Activated CD4-positive, CD25-positive, alpha-beta regulatory T cell treated with anti-CD3 and anti-CD28 coated beads, Interleukin-2, amount 50 U/mL, for 16 hours (primary cell): Measurements from ENCODE around the gene MON2.
"Not testable (repeated sequence)": the region's sequence is repeated elsewhere in the genome, so short reads cannot be mapped to it uniquely, and the experiment has no call there.

Source experiments
- DNase-seq: peaks from one replicate; pipeline ENCODE4 v3.0.0-alpha.2; 2020; ENCODE audit warnings: low read depth, low spot score

Gene MON2

GRCh38 chr12:62481843-62482540 lies 15.4 kb downstream of the MON2 start:
- no peak for DNase-seq

- DNase-seq, result no peak
Measured at GRCh38 chr12:62482769-62483168, 16.1 kb downstream of the MON2 start.

GRCh38 chr12:62484233-62484632 lies 17.6 kb downstream of the MON2 start:
- no peak for DNase-seq

- DNase-seq, result no peak
Measured at GRCh38 chr12:62505786-62506185, 39.2 kb downstream of the MON2 start.

GRCh38 chr12:62512901-62513300 lies 46.3 kb downstream of the MON2 start:
- no peak for DNase-seq

- DNase-seq, result not testable (repeated sequence)
Measured at GRCh38 chr12:62514080-62514479, 47.5 kb downstream of the MON2 start.

- no peak for DNase-seq
Measured at GRCh38 chr12:62516927-62517326, 50.3 kb downstream of the MON2 start.

GRCh38 chr12:62517887-62518286 lies 51.3 kb downstream of the MON2 start:
- DNase-seq, result no peak

- DNase-seq, result no peak
Measured at GRCh38 chr12:62519043-62519442, 52.4 kb downstream of the MON2 start.

- DNase-seq, result no peak
Measured at GRCh38 chr12:62520361-62520760, 53.7 kb downstream of the MON2 start.

GRCh38 chr12:62522984-62523383 lies 56.4 kb downstream of the MON2 start:
- no peak for DNase-seq

GRCh38 chr12:62523619-62524018 lies 57.0 kb downstream of the MON2 start:
- DNase-seq, result no peak

- DNase-seq, result no peak
Measured at GRCh38 chr12:62525271-62525670, 58.6 kb downstream of the MON2 start.

GRCh38 chr12:62530596-62530995 lies 64.0 kb downstream of the MON2 start:
- no peak for DNase-seq

- DNase-seq, result no peak
Measured at GRCh38 chr12:62532333-62532732, 65.7 kb downstream of the MON2 start.

GRCh38 chr12:62533087-62533754 lies 66.6 kb downstream of the MON2 start:
- no peak for DNase-seq

GRCh38 chr12:62533755-62534107 lies 67.1 kb downstream of the MON2 start:
- no peak for DNase-seq

GRCh38 chr12:62536546-62536945 lies 69.9 kb downstream of the MON2 start:
- DNase-seq, result no peak

- no peak for DNase-seq
Measured at GRCh38 chr12:62537551-62537950, 70.9 kb downstream of the MON2 start.

GRCh38 chr12:62540354-62540753 lies 73.7 kb downstream of the MON2 start:
- DNase-seq, result no peak

GRCh38 chr12:62542814-62543213 lies 76.2 kb downstream of the MON2 start:
- DNase-seq, result no peak

GRCh38 chr12:62543324-62543723 lies 76.7 kb downstream of the MON2 start:
- DNase-seq, result no peak

- no peak for DNase-seq
Measured at GRCh38 chr12:62543741-62544140, 77.1 kb downstream of the MON2 start.
